Measurements from ENCODE around the gene CPZ. TPM values are rescaled to one million over a fixed set of nuclear protein-coding genes. Genes with fewer than 3 reads are reported as not detected.

Gene CPZ
- total RNA-seq = 22.5 and 31.3 TPM in 2 replicates
- 30.6 TPM for polyA plus RNA-seq (2012)

- DNase-seq (ENCODE audit: low read depth) = peak; percentile 56
Measured at GRCh38 chr4:8592366-8593263, at the start of gene CPZ. Gene CPZ (plus strand): TSS chr4:8592765. CDS start chr4:8592834, 69 bp downstream.

GRCh38 chr4:8542776-8543525, 49.6 kb upstream of the CPZ start:
- no peak for DNase-seq (ENCODE audit: low read depth)

- no peak for DNase-seq (ENCODE audit: low read depth)
Measured at GRCh38 chr4:8543623-8544022, 48.9 kb upstream of the CPZ start.

- DNase-seq (ENCODE audit: low read depth) = no peak
Measured at GRCh38 chr4:8544282-8544681, 48.3 kb upstream of the CPZ start.

- peak; percentile 94 for DNase-seq (ENCODE audit: low read depth)
Measured at GRCh38 chr4:8544741-8545438, 47.7 kb upstream of the CPZ start.

- no peak for DNase-seq (ENCODE audit: low read depth)
Measured at GRCh38 chr4:8545439-8545765, 47.2 kb upstream of the CPZ start.

GRCh38 chr4:8546766-8547107, 45.8 kb upstream of the CPZ start:
- DNase-seq (ENCODE audit: low read depth) = no peak

- peak; percentile 46 for DNase-seq (ENCODE audit: low read depth)
Measured at GRCh38 chr4:8547108-8547911, 45.3 kb upstream of the CPZ start.

GRCh38 chr4:8547912-8548730, 44.4 kb upstream of the CPZ start:
- no peak for DNase-seq (ENCODE audit: low read depth)

GRCh38 chr4:8548731-8549351, 43.7 kb upstream of the CPZ start:
- DNase-seq (ENCODE audit: low read depth) = no peak

- DNase-seq (ENCODE audit: low read depth) = no peak
Measured at GRCh38 chr4:8549352-8549931, 43.1 kb upstream of the CPZ start.

- DNase-seq (ENCODE audit: low read depth) = no peak
Measured at GRCh38 chr4:8550691-8551090, 41.9 kb upstream of the CPZ start.

GRCh38 chr4:8552024-8552423, 40.5 kb upstream of the CPZ start:
- DNase-seq (ENCODE audit: low read depth) = no peak

- no peak for DNase-seq (ENCODE audit: low read depth)
Measured at GRCh38 chr4:8552581-8553205, 39.9 kb upstream of the CPZ start.

- DNase-seq (ENCODE audit: low read depth) = no peak
Measured at GRCh38 chr4:8553216-8553615, 39.3 kb upstream of the CPZ start.

- DNase-seq (ENCODE audit: low read depth) = no peak
Measured at GRCh38 chr4:8553991-8554405, 38.6 kb upstream of the CPZ start.

GRCh38 chr4:8554555-8555100, 37.9 kb upstream of the CPZ start:
- no peak for DNase-seq (ENCODE audit: low read depth)

- DNase-seq (ENCODE audit: low read depth) = no peak
Measured at GRCh38 chr4:8555716-8556115, 36.8 kb upstream of the CPZ start.

Measured in myocyte (in vitro differentiated cells).